COLO829 (cell line): ENCODE measurements around the gene ATF7.
A peak's percentile ranks its signal among the peaks of the same experiment; 100 is the strongest.
"Not testable (repeated sequence)": the region's sequence is repeated elsewhere in the genome, so short reads cannot be mapped to it uniquely, and the experiment has no call there.

Experiments
- DNase-seq: peaks from one replicate; pipeline ENCODE4 v3.0.0; 2012; ENCODE audit warnings: low spot score

ATF7 gene

DNA sequence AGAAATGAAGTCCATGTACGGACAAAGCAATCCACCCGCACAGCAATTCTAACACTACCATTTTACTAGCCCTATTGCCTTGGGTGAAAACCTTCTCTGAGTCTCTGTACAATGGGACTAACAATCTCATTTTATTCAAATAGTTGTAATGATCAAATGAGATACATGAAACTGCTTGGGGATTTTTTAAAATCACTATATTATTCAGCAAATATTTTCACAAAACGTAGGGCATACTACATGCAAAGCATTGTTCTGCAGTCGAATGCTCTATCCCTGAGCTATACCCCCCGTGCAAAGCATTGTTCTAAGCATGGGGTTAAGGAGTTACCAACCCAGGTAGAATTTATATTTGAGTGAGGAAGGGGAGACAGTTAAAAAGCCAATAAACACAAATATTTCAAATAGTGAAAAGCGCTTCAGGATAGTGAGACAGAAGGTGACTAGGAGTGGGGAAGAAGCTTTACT is 554 bp upstream of the ATF7 start:
- no peak for DNase-seq

DNA sequence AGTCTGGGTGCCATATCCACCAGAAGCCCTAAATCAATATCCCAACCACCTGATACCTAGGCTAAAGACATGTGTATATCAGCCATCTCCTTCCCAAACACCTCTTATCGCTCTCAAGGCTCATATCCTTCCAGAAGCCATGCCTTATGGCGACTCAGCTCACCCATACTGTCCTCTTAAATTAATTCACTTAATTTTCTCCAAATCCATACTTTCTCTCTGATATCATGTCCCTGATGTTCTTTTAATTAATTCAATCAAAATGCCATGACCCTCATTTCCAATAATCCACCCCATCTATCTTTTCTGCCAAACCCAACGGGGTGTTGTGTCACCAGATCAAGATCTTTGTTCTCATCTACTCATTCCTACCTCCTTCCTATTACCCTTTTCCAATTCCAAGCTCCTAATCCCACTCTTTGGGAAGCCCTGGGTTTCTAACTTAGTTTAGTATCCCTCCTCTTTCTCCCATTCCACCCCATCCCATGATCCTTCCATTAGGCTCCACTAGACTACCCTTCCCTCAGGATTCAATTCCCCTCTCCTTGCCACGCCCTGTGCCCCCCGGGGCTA is 723 bp downstream of the ATF7 start:
- no peak for DNase-seq

DNA sequence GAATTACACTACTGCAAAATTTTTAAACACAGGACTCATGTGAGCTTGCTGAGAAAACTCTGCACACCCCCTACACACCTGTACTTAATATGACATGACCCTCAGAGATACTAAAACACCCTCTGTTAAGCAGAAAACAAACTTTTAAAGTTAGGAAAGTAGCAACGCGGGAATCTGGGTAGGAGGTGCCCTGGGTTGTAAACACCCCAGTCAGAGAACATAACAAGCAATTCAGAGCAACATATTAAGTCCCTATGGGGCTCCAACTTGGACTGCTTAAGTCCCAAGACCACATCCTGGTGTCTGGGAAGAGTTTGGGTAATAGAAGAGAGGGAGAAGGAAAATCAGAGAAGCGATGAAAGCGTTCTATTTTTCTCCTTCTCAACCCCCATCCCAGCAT is 1.2 kb downstream of the ATF7 start:
- no peak for DNase-seq

DNA sequence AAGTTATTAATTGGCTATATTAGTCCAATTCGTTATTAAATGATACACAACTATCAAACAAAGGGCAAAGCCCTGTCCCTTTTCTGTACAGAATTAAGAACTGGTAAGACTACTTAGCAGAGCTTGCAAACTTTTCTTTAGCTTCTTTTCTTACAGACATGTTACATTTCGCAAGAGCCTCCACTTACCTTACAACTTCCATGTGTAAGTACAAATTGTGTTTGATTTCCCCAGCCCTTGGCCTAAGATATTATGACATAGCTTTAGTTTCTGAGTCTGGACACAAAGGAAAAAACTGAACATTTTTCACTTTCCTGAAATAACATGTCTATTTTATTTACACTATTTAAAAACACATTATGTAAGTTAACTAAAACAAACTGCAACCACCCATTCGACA is 1.7 kb downstream of the ATF7 start:
- DNase-seq = no peak

DNA sequence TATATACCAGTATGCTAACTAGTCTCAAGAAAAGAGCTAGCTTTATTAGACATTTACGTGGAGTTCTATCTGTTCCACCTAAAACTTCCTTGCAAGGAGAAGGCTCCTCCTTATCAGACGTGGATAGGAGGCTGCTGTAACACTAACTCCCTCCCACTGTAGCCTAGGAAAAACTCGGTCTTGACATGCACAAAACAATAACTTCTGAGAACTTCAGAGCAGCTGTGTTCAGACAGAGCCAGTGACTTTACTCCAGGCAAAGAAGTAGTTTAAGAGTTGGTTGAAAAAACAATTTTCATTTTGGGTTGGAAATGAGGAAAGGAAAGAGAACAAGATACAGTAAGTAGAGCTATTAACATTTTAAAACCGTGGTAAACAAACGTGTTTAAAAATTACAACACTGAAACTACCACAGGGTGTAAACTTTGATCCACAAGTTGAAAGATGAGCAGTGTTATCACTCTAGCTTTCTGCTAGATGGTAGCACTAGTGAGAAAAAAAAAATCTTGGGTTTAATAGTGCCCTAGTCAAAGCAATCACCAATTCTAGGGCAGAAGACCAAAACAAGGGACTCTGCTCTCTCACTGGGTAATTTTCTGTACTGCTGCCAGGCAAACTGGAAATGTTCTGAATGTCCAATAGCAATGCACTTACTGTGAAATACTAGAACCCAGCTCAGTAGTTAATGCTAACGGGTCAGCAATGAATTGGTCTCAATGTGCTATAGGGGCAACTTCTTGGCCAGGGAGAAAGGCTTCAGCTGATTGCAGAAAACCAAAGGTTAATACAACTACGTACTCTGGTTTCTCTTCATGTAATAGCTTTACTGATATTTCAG is 2.4 kb downstream of the ATF7 start:
- peak; percentile 20 for DNase-seq

DNA sequence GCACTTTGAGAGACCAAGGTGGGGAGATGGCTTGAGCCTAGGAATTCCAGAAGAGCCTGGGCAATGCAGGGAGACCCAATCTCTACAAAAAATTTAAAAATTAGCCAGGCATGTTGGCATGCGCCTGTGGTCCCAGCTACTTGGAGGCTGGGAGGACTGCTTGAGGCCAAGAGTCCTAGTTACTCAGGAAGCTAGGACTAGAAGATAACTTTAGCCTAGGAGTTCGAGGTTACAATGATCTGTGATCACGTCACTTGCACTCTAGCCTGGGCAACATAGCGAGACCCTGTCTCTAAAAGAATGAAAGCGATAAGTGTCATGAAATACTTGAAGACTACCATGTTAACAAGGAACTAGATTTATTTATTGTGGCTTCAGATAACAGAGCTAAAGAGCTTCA is 3.5 kb downstream of the ATF7 start:
- DNase-seq = no peak

DNA sequence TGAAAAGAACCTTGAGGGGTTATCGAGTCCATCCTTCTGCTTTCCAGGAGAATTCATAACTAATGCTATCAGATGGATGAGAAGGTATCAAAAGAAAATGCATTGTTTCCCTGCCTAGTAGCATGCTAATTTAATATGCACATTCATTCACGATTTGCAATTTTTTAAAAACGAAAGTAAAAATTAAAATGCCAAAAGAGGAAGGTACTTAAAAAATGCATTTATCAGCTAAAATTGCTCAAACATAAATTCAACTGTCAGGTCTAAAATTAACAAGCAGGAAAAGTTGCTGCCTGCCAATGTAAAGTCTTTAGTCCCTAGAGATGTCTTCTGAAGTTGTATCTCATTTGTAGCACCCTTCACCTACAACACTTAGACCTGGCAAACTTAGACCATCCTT is 7.9 kb downstream of the ATF7 start:
- no peak for DNase-seq

DNA sequence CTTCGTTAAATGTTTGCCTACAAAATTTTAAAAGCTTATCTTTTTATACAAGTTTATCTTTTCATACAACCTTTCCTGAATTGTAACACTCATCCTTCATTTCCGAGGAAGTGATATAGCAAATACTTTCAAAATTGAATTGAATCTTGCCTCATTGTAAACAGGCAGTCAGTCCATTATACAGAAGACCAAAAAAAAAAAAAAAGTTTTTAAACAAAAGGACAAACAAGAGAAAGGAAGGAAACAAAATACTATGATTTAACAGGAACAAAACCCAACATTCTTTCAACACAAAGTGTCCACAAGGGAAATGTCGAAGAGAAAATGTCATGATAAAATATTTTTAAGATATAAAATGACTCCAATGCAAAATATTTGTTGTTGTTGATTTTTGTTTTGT is 8.5 kb downstream of the ATF7 start:
- no peak for DNase-seq

DNA sequence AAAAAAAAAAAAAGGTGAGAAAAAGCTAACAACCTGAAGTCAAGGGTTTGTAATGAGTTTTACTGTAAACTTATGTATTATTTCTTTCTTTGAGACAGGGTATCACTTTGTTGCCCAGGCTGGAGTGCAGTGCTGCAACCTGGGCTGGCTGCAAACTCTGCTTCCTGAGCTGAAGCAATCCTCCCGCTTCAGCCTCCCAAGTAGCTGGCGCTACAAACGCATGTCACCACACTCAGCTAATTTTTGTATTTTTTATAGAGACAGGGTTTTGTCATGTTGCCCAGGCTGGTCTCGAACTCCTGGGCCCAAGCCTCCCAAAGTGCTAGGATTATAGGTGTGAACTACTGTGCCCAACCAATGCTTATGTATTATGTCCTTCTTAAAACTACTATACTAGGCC is 9.2 kb downstream of the ATF7 start:
- no peak for DNase-seq

DNA sequence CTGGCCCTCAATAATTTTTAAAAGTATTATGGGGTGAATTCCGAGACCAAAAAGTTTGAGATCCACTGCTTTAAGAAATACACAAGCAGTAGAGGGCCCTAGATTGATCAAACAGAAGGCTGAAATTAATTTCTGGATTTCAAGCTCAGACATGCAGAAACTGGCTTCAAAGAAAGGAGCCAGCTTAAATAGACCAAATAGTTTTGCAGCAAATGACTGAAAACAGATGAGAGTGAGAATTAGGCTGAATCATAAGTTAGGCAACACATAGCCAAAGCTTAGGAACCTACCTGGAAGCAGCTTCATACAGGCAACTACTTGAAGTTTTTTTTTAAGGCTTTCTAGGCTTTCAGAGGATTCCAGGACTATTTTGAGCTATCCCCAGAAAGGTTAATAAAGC is 12.4 kb downstream of the ATF7 start:
- no peak for DNase-seq

DNA sequence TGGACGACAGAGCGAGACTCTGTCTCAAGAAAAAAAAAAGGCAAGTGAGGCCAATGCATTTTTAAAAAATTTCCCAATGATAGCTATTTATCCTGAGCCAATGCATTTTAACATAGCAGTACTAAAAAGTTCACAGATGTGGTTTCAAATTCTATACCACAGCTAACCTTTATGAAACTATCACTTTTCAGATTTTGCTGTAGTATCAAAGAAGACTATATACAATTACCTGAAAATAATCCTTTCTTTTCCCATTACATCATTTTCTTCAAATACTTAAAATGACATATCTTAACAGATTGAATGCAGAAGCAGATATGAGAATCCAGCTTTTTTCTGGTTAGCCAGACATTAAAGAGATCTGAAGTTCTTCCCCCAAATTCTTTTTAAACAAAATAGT is 13.2 kb downstream of the ATF7 start:
- DNase-seq = no peak

DNA sequence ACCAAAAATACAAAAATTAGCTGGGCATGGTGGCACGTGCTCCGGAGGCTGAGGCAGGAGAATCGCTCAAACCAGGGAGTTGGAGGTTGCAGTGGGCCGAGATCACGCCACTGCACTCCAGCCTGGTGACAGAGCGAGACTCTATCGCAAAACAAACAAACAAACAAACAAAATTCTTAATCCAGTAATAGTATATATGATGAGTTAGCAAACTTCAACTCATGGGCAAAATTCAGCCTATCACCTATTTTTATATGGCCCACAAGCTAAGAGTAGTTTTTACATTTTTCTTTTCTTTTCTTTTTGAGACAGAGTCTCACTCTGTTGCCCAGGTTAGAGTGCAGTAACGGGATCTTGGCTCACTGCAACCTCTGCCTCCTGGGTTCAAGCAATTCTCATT is 14.9 kb downstream of the ATF7 start:
- no peak for DNase-seq

DNA sequence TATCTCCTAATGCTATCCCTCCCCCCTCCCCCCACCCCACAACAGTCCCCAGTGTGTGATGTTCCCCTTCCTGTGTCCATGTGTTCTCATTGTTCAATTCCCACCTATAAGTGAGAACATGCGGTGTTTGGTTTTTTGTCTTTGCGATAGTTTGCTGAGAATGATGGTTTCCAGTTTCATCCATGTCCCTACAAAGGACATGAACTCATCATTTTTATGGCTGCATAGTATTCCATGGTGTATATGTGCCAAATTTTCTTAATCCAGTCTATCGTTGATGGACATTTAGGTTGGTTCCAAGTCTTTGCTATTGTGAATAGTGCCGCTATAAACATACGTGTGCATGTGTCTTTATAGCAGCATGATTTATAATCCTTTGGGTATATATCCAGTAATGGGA is 19.5 kb downstream of the ATF7 start:
- DNase-seq = not testable (repeated sequence)

DNA sequence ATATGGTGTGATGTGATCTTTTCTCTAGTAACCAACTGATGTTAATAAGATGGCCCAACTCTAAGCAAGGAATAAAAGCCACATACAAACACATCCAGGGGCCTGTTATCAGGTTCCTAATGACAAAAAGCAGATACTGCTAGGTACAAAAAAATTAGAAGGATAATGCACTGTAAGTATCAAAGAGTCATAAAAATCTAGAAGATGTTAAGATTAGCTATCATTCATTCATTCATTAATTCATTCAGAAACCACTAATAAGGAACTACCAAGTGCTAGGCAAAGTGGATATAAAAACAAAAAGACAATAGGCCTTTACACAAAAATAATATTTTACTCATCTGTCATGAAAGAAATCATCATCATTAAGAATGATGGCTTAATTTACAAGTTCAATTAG is 21.6 kb downstream of the ATF7 start:
- DNase-seq = no peak

DNA sequence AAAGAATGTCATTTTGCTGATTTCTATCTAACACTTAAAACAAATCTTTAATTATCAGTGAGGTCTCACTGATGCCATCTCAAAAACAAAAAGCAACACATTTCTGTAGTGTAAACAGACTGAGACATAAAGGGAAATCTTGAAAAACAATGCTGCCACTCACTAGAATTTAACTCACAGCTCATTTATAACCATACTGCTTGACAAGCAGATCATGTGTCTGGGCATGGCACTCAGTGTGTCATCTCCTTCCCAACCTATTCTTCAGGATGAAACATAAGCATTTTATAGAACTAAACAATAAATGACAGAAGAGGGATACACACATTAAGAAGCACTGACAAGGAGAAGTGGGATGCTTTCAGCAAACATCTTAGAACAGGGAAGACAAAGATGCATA is 22.4 kb downstream of the ATF7 start:
- DNase-seq = peak; percentile 22

DNA sequence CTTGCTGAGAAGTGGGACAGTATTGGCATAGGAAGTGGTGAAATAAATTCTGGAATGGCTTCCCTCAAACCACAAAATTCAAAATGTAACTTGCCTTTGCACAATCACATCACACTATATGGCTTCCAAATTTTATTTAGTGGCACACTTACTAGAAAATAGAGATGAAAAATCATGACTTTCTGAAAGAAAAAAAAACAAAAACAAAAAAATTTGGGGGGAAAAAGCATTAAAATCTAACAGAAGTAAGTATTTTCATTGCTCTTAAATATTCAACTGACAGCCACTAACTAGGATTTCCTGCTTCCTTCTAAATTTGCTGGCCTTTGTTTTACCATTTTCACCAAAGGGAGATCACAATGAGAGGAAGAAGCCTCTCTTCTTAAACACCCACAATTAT is 23.0 kb downstream of the ATF7 start:
- no peak for DNase-seq

DNA sequence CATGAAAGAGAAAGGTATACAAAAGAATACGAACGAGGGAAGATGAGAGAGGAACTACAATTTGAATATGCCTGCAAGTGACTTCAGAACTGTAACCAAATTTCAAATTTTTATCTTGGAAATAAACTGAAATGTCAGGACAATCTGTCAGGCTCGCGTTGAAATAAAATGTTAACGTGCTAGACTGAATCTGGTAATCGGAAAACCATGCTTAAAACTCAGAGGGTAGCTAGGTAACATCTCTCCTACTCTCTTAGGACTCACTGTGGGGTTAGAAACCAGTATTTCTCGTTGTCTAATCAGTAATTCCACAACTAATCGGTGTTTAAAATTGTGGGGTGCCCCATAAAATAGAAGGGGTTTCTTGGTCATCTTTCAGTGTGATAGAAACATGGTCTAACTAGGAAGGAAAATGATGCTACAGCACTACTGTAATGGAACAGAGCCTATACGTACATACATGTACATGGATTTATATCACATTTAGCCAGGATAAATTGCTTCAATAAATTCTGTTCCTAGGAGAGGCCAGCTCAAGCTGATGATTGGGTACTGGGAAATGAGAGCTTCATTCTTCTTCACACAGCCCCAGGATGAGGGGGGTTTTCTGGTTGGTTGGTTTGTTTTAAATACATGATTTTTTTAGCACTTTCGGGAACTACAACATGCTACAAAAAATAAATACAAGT is 23.9 kb downstream of the ATF7 start:
- no peak for DNase-seq

DNA sequence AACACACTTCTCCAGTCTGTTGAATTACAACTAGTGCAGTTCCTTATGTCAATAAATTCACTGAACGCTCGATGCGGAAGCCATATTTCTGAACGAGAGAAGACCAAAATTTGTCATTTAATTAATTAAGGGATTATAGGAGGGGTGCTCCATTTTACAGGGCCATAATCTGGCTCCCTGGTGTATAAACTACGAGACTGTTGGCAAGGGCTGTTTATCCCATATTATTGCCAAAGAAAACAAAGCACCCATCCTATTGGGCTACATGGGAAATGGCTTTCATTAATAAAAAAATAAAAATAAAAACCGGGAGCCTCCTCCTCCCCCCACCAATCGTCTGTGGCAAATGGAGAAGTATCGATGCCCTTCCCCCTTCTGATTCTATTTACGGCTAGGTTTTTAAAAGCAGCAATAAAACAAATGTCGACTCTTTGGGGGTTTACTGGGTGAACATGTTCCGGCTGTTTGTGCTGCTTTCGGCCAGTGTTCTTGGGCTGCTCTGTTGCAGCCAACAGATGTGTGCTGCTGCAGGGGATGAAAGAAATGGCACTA is 24.8 kb downstream of the ATF7 start:
- no peak for DNase-seq

DNA sequence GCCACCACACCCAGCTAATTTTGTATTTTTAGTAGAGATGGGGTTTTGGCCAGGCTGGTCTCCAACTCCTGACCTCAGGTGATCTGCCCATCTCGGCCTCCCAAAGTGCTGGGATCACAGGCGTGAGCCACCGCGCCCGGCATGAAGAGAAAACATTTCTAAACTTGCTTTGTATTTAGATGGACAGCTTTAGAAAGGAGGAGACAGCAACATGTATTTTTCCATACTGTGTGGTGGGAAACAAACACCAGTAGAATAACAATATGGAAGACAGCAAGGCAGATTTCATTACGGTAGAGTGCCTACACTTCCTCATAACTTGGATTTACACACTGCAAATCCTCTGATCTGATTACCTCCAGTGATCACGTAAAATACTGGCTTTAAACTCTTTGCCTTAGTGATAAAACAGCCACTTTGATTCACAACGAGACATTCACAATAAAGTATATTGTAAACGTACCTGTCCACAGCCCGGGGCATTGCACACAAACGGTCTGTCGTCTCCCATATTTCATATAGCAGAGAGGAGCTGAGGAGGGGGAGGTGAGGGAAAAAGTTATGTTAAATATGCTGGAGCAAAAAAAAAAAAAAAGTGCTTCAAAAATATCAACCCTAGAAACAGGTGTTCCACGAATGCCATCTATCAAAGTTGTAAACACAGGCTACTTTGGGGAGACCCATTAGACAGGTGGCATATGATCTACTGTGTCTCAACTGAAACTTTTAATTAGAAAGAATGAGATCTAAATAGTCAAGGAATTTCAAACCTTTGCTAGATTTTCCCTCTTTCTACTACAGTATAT is 25.5 kb downstream of the ATF7 start:
- DNase-seq = no peak

DNA sequence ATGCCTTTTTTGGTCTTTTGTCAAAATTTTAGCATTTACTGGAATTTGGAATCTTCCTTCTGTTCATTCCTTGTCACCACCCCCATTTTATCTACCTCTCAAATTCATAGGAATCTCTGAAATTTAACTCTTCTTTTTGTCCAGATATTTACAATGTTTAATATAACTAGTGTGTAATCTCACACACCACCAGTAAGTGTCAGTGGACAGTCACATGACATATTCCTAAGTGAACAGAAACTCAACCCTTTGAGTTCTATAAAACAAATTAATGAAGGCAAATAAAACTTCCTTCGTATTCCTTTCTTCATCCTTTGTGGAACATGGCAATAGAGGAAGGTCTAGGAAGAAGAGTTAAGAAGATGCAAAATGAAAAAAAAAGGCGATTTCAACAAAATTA is 26.6 kb downstream of the ATF7 start:
- no peak for DNase-seq

DNA sequence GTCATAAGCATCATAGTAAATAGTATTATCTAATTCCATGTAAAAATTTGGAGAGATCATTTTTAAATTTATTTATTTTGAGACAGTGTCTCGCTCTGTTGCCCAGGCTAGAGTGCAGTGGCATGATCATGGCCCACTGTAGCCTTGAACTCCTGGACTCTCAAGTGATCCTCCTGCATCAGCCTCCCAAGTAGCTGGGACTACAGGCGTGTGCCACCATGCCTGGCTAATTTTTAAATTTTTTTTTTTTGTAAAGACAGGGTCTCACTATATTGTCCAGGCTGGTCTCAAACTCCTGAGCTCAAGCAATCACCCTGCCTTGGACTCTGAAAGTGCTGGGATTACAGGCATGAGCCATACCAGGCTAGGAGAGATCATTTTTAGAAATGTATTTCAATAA is 27.2 kb downstream of the ATF7 start:
- DNase-seq = not testable (repeated sequence)

DNA sequence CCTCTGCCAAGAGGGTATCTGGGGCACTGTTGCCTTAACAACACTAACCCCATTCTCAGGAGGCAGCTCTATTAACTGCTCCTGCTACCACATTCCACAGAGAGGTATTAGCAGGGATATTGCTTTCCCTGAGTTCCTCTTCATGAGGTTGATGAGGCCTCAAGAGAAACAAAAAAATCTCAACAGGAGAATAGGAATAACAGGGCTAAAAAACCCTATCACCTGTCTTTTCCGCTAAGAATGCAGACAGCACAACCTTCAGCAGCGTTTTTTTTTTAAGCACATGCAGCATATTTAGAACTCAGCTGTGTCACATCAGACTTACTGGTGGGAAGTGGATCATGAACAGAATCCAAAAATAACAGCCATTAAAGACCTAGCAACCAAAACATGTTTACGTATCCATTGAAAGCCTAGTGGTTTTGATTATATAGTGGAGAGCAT is 29.2 kb downstream of the ATF7 start:
- DNase-seq = no peak
